Ascending aorta (tissue), 2 donors: Measurements from ENCODE around the gene FOXB1. TPM values are rescaled to one million over a fixed set of nuclear protein-coding genes. Genes with fewer than 3 reads are reported as not detected.

Experiments
- DNase-seq, 2 donors: peaks; one replicate each; pipeline ENCODE4 v3.0.0-alpha.2; 2019; ENCODE audit warnings: low spot score in 2 of 2
- H3K27ac ChIP-seq, 2 donors: fragments of 200-600 bp; sonication (generic); one replicate each; pipeline ENCODE4 v1.5.1; 2016 to 2017; ENCODE audit warnings: mild to moderate bottlenecking in 1 of 2
- H3K27me3 ChIP-seq: fragments of 200-600 bp; sonication (generic); one replicate; pipeline ENCODE4 v1.5.1; 2017
- H3K36me3 ChIP-seq, 2 donors: fragments of 200-600 bp; sonication (generic); one replicate each; pipeline ENCODE4 v1.5.1; 2016
- H3K4me1 ChIP-seq, 2 donors: fragments of 200-600 bp; sonication (generic); one replicate each; pipeline ENCODE4 v1.5.1; 2016 to 2017; ENCODE audit warnings: mild to moderate bottlenecking in 1 of 2
- H3K4me3 ChIP-seq, 2 donors: fragments of 200-600 bp; sonication (generic); one replicate each; pipeline ENCODE4 v1.5.1; 2016 to 2017; ENCODE audit warnings: mild to moderate bottlenecking in 1 of 2
- H3K9me3 ChIP-seq, 2 donors: fragments of 200-600 bp; sonication (generic); one replicate each; pipeline ENCODE4 v1.5.1; 2016
- intact Hi-C: fragments of 100-400 bp; cut with DNase I; formaldehyde crosslinking; loops from one replicate; pipeline ENCODE4 v1.15.1; 2023
- total RNA-seq: library from RNA; depleted of rRNA; stranded (reverse); fragments of >200 nt; gene quantifications from one replicate; pipeline ENCODE4 v1.1.0, GENCODE V29; 2016
- TF ChIP-seq, protein P1 (sequence below), 3 experiments: fragments of 200-600 bp in 2 of 3; fragments of 450-650 bp in 1 of 3; sonication (generic) in 2 of 3; IDR thresholded peaks; one replicate each; pipeline ENCODE4 v1.5.1; 2016 to 2019; ENCODE audit warnings: antibody characterized with exemption in 3 of 3, mild to moderate bottlenecking in 1 of 3, moderate library complexity in 1 of 3

FOXB1 gene
- total RNA-seq, 1 donor from 2014 or later, result not detected

- Histone ChIP-seq H3K4me3 (no peak overlapping the region), H3K27ac (no peak overlapping the region), H3K36me3 (no peaks in the 10 kb centered on the region), H3K4me1 (no peaks in the 10 kb centered on the region), H3K9me3 (no peaks in the 10 kb centered on the region), H3K27me3 (no peaks in the 10 kb centered on the region)
- TF ChIP-seq, protein P1, sequence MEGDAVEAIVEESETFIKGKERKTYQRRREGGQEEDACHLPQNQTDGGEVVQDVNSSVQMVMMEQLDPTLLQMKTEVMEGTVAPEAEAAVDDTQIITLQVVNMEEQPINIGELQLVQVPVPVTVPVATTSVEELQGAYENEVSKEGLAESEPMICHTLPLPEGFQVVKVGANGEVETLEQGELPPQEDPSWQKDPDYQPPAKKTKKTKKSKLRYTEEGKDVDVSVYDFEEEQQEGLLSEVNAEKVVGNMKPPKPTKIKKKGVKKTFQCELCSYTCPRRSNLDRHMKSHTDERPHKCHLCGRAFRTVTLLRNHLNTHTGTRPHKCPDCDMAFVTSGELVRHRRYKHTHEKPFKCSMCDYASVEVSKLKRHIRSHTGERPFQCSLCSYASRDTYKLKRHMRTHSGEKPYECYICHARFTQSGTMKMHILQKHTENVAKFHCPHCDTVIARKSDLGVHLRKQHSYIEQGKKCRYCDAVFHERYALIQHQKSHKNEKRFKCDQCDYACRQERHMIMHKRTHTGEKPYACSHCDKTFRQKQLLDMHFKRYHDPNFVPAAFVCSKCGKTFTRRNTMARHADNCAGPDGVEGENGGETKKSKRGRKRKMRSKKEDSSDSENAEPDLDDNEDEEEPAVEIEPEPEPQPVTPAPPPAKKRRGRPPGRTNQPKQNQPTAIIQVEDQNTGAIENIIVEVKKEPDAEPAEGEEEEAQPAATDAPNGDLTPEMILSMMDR (IDR thresholded peaks at IDR 0.05), result no peak
- intact Hi-C loops, result no loop called here
- DNase-seq, result no peak
These were observed 31.2 kb downstream of the FOXB1 start for GRCh38 chr15:60035344-60035743.

GRCh38 chr15:60039316-60039715 is 35.2 kb downstream of the FOXB1 start:
- Histone ChIP-seq H3K4me3 (no peak overlapping the region), H3K27ac (no peak overlapping the region), H3K27me3 (no peaks in the 10 kb centered on the region), H3K36me3 (no peaks in the 10 kb centered on the region), H3K4me1 (no peaks in the 10 kb centered on the region), H3K9me3 (no peaks in the 10 kb centered on the region)
- DNase-seq, result no peak
- intact Hi-C loops, result no loop called here
- TF ChIP-seq, protein P1 (IDR thresholded peaks at IDR 0.05), result no peak

DNA sequence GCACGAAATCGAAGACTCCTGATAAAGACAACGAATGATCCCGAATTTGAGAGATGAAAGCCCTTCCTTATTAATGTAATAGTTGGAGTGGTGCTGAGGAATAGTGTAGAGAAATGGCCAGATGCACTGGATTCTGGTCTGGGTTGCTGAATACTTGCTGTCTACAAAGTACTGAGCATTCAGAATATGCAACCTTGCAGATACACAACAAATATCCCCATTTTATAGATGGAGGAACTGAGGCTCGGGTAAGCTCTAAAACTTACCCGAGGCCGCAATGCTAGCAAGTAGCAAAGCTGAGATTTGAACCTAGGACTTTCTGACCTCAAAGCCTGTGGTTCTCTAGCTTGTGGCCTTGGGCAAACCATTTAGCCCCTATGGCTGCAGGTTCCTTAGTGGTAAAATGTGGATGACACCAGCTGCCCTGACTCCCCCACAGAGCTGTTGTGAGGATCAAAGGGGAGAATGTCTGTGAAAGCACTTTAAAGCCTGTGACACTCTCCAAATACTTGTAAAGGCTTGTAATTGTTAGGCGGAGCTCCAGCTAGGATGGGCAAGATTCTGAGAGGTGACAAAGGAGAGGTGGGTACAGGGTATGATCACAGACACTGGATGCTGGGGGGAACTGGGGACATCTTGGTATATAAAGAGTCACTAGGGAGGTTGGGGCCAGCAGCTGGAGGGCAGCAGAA is 39.8 kb downstream of the FOXB1 start:
- Histone ChIP-seq H3K4me3 (no peak overlapping the region), H3K27me3 (no peaks in the 10 kb centered on the region), H3K36me3 (no peaks in the 10 kb centered on the region), H3K9me3 (no peaks in the 10 kb centered on the region), H3K27ac (no peak overlapping the region), H3K4me1 (no peaks in the 10 kb centered on the region)
- intact Hi-C loops, result no loop called here
- TF ChIP-seq, protein P1 (IDR thresholded peaks at IDR 0.05), result no peak
- no peak for DNase-seq

DNA sequence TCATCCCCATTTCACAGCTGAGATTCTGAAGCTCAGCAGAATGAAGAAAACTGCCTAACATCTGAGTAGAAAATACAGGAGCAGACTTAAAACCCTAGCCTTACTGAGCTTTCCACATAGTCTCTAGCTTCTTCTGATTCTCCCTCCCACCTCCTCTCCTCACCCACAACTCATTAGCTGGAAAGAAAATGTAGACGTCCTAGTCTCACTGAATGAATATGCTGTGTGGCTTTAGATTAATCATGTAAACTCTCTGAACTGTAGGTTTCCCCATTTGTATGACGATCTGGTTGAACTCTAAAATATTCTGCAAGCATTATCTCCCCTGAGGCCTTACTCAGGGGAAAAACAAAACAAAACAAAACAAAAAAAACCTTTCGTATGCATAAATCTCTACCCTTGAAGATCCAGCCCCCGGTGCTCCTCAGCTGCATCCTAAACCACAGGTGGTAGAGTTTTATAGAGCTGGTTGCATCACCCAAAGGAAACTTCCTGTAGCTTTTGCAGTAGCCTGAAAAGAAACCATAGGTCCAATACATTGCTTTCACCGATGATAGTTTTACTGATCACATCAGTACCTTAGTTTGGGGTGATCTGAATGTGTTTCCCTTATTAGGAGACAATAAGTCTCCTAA is 40.6 kb downstream of the FOXB1 start:
- no peak overlapping the region for H3K4me3 ChIP-seq
- TF ChIP-seq, protein P1 (IDR thresholded peaks at IDR 0.05), result no peak
- H3K27ac ChIP-seq, result no peak overlapping the region
- no peaks in the 10 kb centered on the region for H3K36me3 ChIP-seq
- H3K9me3 ChIP-seq, result peaks cover 0 to 3% of the 10 kb centered on the region in 2 donors
- H3K4me1 ChIP-seq, result no peaks in the 10 kb centered on the region
- no peak for DNase-seq
- intact Hi-C loops, result no loop called here
- no peaks in the 10 kb centered on the region for H3K27me3 ChIP-seq

DNA sequence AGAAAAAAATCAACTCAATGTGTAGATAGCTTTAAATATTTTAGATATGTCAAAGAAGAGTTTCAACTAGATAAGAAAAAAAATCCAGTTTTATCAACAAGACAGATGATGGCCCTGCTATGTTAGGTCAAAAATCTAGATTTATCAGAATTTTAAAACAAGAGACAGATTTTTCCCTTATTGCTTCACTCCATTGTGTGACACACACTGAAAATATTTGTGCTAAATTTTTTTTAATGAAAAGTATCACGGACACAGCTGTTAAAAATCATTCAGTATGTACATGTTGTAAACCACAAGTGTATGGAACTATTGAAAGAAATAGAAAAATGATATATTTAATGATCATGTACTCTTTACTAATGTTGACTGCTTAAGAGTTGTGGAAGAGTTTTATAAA is 43.6 kb downstream of the FOXB1 start:
- intact Hi-C loops, result no loop called here
- no peaks in the 10 kb centered on the region for H3K36me3 ChIP-seq

More for the DNA sequence above, 43.6 kb downstream of the FOXB1 start:
- Histone ChIP-seq H3K4me3 (no peak overlapping the region), H3K4me1 (no peaks in the 10 kb centered on the region), H3K9me3 (peaks cover 0 to 14% of the 10 kb centered on the region in 2 donors), H3K27me3 (no peaks in the 10 kb centered on the region), H3K27ac (no peak overlapping the region)
- no peak for DNase-seq
- TF ChIP-seq, protein P1 (IDR thresholded peaks at IDR 0.05), result no peak
